ENCODE data around the gene TPRA1.
"Not testable (repeated sequence)": the region's sequence is repeated elsewhere in the genome, so short reads cannot be mapped to it uniquely, and the experiment has no call there.

The TPRA1 gene

DNA sequence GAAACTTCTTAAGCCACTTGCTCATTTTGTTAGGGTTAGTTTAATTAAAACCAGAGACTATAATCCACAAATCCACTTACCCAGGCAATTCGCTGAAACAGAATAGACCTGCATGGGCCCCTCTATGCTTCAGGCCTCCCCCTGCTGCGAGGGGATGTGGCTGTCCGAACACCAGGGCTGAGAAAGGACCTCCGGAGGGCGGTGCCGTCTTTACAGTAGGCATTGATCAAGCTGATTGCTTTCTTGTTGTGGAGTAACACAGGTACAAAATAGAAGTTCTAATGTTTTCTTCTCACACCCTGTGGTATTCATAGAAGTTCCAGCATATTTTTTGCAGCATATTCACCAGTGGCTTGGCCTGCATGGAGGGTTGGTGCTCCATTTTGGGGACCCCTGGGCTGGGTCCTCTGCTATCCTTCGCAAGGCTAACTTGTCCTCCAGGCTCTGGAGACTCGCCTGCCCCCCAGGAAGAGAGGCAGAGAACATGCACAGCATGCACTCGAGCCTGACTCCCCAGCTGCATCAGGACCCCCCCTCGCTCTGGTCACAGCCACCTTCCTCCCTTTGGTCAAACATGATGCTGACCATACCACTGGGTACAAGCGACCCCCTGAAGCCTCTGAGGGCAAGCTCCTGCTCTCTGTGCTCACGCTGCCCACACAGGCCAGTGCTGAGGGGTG, 55.3 kb downstream of the TPRA1 start:
- DNase-seq: no peak

- DNase-seq: no peak
Observed at GRCh38 chr3:127534564-127534963, 56.0 kb downstream of the TPRA1 start.

DNA sequence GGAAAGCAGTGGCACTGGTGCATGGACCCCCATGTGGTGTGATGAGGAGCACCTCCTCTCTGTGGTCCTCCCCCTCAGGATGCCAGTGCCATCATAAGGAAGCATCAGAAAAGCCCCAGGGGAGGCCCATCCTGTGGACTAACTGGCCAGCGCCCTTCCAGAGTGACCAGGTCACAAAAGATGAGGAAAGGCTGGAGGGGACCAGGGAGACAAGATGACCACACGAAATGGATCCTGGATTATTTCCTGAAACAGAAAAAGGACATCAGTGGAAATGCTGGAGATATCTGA, 56.4 kb downstream of the TPRA1 start:
- DNase-seq: no peak

DNA sequence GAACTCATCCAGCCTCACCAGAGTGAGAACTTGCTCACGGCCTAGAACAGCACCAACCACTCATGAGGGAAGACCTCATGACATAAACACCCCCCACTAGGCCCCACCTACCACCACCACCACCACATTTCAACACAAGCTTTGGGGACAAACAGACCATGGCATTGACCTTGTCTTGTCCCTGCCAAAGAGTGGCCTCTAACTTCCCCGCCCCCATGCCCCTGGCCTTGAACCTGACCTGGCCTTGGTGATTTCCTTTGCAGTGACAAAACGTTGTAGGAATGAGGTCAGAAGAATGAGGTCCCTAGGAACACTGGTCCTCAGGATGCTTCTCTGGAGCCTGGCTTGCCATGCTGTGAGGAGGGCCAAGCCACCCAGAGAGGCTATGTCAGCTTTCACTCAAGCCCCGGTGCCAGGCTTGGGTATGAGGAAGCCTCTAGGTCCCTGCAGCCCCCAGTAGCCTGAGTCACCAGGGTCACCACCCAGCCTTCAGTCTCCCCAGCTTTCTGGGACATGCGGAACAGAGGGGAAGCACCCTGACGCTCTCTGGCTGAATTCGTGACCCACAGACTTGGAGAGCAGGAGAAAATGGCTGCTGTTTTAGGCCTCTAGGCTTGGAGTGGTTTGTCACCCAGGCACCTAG, 57.9 kb downstream of the TPRA1 start:
- no peak for DNase-seq

DNA sequence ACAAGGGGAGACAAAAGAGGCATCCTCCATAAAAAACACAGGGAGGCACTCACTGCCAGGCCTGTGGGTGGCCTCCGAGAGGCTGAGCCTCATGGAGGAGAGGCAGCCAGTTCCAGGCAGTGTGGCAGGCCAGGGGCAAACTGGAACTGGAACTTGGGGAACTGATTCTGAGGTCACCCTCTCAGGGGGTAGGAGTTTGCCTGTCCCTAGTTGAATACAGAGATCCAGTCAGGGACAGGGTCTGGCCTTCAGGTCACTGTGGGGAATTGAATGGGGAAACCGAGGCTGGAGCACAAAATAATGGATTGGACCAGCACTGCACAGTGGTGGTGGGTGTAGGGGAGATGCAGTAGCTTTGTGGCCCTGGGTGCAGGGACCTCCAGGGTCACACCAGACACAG, 58.7 kb downstream of the TPRA1 start:
- DNase-seq: no peak

DNA sequence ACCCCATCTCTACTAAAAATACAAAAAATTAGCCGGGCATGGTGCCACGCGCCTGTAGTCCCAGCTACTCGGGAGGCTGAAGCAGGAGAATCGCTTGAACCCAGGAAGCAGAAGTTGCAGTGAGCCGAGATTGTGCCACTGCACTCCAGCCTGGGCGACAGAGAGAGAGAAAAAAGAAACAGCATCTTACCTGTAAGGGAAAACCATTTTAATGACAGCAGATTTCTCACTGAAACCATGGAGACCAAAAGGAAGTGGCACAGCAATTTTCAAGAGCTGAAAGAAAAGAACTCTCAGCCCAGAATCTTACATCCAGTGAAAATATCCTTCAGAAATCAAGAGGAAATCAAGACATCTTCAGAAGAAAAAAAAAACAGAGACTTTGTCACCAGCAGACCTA, 59.7 kb downstream of the TPRA1 start:
- DNase-seq: not testable (repeated sequence)

- DNase-seq: no peak
Observed at GRCh38 chr3:127529346-127530188, 61.0 kb downstream of the TPRA1 start.

DNA sequence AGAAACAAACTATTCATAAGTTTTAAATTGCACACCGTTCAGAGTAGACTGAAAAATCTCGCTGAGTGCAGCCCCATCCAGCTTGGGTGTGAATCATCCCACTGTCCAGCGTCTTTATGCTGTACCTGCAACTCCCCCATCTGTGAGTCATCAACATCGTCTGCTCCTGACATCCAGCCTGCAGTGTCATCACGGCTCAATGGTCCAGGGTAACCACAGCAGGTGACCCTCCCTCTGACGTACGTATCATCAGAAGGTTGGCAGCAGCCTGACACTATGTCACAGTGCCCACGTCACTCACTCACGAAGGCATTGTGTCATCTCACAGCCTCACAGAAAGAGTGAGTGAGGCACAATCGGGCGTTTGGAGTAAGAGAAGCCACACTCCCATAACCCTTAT, 65.2 kb downstream of the TPRA1 start:
- no peak for DNase-seq

DNA sequence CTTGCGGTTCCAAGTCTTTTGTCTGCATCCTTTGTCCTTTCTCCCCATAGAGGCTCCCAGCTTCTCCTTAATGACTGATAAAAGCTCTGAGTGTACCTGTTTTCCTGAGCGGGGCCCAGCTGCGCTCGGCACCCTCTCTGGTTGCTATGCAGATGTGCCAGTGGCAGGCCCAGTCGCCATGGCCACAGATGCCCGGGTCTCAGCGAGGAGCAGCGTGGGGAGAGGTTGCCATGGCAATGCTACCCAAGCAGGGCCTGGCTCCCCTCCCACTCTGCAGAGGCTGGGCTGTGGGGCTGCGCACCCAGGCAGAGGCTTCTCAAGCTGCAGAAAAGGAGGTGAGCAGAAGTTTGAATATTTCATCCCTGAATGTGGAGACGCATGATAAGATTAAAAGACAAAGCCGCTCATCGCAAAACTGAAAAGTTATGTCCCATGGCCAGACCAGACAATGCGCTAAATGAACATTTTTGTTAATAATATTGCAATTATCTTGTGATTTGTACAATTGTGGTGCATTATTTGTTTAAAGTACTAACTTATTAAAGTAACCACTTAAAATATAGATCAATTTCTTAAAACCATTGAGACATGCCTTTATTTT, 66.1 kb downstream of the TPRA1 start:
- peak; percentile 69 for DNase-seq

Measured in retina (tissue), 1 donor.